ENCODE data around the gene OBP2A.

DNA sequence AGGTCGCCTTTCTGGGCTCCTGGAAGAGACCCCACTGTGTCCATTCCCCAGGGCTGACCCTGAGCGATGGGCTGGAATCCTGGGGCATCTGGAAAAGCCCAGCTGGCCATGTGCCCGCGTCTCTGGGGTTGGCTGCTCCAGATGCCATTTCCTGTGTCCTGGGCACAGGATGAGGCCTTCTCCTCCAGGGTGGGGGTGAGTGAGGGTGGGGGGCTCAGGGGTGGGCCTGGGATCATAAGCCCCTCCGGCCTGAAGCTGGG, 46.3 kb downstream of the OBP2A start:
- no peak for TF ChIP-seq EZH2 (IDR thresholded peaks at IDR 0.05; ENCODE audit: borderline replicate concordance, insufficient read depth, low read depth, low read length, poor library complexity, severe bottlenecking)
- TF ChIP-seq, protein P1, sequence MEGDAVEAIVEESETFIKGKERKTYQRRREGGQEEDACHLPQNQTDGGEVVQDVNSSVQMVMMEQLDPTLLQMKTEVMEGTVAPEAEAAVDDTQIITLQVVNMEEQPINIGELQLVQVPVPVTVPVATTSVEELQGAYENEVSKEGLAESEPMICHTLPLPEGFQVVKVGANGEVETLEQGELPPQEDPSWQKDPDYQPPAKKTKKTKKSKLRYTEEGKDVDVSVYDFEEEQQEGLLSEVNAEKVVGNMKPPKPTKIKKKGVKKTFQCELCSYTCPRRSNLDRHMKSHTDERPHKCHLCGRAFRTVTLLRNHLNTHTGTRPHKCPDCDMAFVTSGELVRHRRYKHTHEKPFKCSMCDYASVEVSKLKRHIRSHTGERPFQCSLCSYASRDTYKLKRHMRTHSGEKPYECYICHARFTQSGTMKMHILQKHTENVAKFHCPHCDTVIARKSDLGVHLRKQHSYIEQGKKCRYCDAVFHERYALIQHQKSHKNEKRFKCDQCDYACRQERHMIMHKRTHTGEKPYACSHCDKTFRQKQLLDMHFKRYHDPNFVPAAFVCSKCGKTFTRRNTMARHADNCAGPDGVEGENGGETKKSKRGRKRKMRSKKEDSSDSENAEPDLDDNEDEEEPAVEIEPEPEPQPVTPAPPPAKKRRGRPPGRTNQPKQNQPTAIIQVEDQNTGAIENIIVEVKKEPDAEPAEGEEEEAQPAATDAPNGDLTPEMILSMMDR (IDR thresholded peaks at IDR 0.05), result no peak
